Stimulated activated CD8-positive, alpha-beta memory T cell treated with anti-CD3 and anti-CD28 coated beads, Interleukin-12 subunit alpha, Interleukin-12 subunit beta, amount 100 ng/mL, for 24 hours (primary cell): Measurements from ENCODE around the gene PBX1.

ENCODE experiments used
- DNase-seq: peaks from one replicate; pipeline ENCODE4 v3.0.0-alpha.2; 2020; ENCODE audit errors: extremely low read depth

Gene PBX1

GRCh38 chr1:164720440-164721227, 161.7 kb downstream of the PBX1 start:
- DNase-seq: no peak

GRCh38 chr1:164721228-164721496, 162.2 kb downstream of the PBX1 start:
- no peak for DNase-seq

GRCh38 chr1:164723296-164723798, 164.4 kb downstream of the PBX1 start:
- DNase-seq: no peak

GRCh38 chr1:164725401-164725800, 166.4 kb downstream of the PBX1 start:
- no peak for DNase-seq

- DNase-seq: no peak
These were observed 167.3 kb downstream of the PBX1 start for GRCh38 chr1:164726235-164726634.

GRCh38 chr1:164728719-164729118, 169.7 kb downstream of the PBX1 start:
- no peak for DNase-seq

- no peak for DNase-seq
These were observed 172.3 kb downstream of the PBX1 start for GRCh38 chr1:164731161-164731876.

GRCh38 chr1:164733070-164733469, 174.1 kb downstream of the PBX1 start:
- DNase-seq: no peak

- DNase-seq: no peak
These were observed 174.8 kb downstream of the PBX1 start for GRCh38 chr1:164733734-164734133.

GRCh38 chr1:164735315-164736052, 176.5 kb downstream of the PBX1 start:
- no peak for DNase-seq

GRCh38 chr1:164736137-164736536, 177.2 kb downstream of the PBX1 start:
- DNase-seq: no peak

GRCh38 chr1:164739189-164739588, 180.2 kb downstream of the PBX1 start:
- DNase-seq: no peak

- DNase-seq: no peak
These were observed 181.1 kb downstream of the PBX1 start for GRCh38 chr1:164740000-164740526.

- no peak for DNase-seq
These were observed 183.8 kb downstream of the PBX1 start for GRCh38 chr1:164742745-164743144.

GRCh38 chr1:164743976-164744375, 185.0 kb downstream of the PBX1 start:
- no peak for DNase-seq

GRCh38 chr1:164745736-164746135, 186.8 kb downstream of the PBX1 start:
- no peak for DNase-seq

- no peak for DNase-seq
These were observed 187.6 kb downstream of the PBX1 start for GRCh38 chr1:164746632-164747031.

- no peak for DNase-seq
These were observed 189.4 kb downstream of the PBX1 start for GRCh38 chr1:164748253-164748899.

GRCh38 chr1:164753521-164754077, 194.6 kb downstream of the PBX1 start:
- no peak for DNase-seq

GRCh38 chr1:164754088-164754600, 195.2 kb downstream of the PBX1 start:
- no peak for DNase-seq

- DNase-seq: no peak
These were observed 196.7 kb downstream of the PBX1 start for GRCh38 chr1:164755690-164756089.
